Hepatic stellate cell (primary cell): ENCODE measurements around the gene C2CD4B.

Experiments
- DNase-seq: peaks from one replicate; pipeline ENCODE4 v3.0.0; 2011; ENCODE audit warnings: low spot score

C2CD4B gene

DNA sequence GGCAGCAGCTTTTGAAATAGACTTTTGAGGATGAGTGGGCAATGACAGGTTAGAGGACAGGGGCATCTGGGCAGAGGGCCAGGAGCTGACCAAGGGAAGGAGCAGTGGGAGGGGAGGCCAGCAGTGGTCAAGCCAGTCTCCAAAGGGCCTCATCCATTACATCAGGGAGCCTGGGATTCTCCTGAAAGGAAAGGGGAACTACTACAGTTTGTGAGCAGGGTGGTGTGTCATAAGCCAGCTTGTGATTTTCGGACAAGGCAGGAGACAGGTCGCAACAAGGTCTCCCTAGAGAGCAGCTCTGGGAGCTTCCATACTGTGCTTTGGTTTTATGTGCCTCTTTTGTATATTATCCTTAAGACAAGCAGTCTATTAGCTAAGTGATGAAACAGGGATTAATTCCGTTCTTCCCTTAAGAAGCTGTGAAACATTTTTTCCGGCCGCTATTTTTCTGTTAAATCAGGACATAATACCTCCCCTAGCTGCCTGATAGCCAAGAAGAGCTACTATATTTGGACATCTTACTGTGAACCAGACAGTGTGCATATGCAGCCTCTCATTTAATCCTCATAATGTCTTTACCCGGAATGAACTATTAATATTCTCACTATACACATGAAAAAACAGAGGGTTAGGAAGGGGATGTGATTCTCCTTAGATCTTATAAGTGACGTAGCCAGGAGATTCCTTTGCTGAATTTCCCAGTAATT is 46.4 kb downstream of the C2CD4B start:
- DNase-seq, result no peak

DNA sequence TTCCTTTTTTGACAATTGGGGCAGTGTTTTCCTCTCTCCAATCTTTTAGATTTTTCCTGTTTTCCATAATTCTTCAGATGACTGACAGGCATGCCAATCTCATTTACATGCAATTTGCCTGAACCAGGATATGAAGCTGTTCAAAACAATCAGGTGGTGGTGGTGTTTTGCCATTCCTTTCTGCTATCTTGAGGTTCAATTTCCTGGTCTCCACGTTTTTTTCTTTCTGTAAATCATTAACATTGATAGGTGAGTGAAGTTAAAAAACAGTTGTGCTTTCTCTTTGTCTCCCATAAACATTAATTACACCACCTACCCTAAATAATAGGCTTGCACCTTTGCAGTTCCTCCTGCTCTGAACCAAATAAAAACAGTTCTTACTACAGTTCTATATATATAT is 49.2 kb downstream of the C2CD4B start:
- DNase-seq, result no peak
